Muscle layer of duodenum (tissue), 2 donors: ENCODE results near the gene BCR.
A peak's percentile ranks its signal among the peaks of the same experiment; 100 is the strongest.

Experiments
- H3K27ac ChIP-seq: one replicate; pipeline ENCODE4 v1.7.0; 2013; ENCODE audit warnings: mild to moderate bottlenecking, low read length
- H3K27me3 ChIP-seq: one replicate; pipeline ENCODE4 v1.7.0; 2013; ENCODE audit warnings: low read depth, mild to moderate bottlenecking, control low read depth, low read length
- H3K36me3 ChIP-seq, 2 donors: one replicate each; pipeline ENCODE4 v1.7.0; 2013; ENCODE audit warnings: low read length in 2 of 2, control low read depth in 1 of 2, mild to moderate bottlenecking in 1 of 2; ENCODE audit not compliant: insufficient read depth in 2 of 2, control insufficient read depth in 1 of 2
- H3K4me1 ChIP-seq, 2 donors: one replicate each; pipeline ENCODE4 v1.7.0; 2013; ENCODE audit warnings: low read length in 2 of 2, mild to moderate bottlenecking in 2 of 2, control low read depth in 1 of 2, moderate library complexity in 1 of 2; ENCODE audit not compliant: insufficient read depth in 2 of 2, control insufficient read depth in 1 of 2
- H3K4me3 ChIP-seq, 2 donors: one replicate each; pipeline ENCODE4 v1.7.0; 2013; ENCODE audit warnings: low read length in 2 of 2, low read depth in 1 of 2, mild to moderate bottlenecking in 1 of 2
- H3K9me3 ChIP-seq, 2 donors: one replicate each; pipeline ENCODE4 v1.7.0; 2013; ENCODE audit warnings: low read length in 2 of 2, control low read depth in 1 of 2, mild to moderate bottlenecking in 1 of 2; ENCODE audit not compliant: control insufficient read depth in 1 of 2
- donor health status: healthy.

The BCR gene

DNA sequence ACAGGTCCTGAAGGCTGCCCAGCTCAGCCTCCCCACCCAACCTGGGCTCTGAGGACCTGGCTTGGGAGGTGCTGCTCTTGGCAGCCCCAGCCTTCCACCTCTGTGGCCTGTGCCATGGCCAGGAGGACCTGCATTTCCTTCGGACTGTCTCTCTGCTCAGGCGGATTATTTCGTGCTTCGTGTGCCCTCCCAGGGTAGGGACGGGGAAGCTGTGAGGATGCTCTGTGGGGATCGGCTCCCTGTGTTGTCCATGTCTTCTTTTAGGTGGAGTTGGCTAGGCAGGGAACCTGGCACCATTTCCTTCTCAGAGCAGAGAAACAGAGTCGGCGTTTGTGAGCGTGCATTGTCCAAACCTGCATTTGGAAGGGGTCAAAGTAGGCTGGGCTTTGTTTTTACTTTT is 34.1 kb downstream of the BCR start:
- peaks cover 26 to 40% of the 10 kb centered on the region in 2 donors for H3K4me1 ChIP-seq
- no peaks in the 10 kb centered on the region for H3K36me3 ChIP-seq
- no peak overlapping the region for H3K27ac ChIP-seq

DNA sequence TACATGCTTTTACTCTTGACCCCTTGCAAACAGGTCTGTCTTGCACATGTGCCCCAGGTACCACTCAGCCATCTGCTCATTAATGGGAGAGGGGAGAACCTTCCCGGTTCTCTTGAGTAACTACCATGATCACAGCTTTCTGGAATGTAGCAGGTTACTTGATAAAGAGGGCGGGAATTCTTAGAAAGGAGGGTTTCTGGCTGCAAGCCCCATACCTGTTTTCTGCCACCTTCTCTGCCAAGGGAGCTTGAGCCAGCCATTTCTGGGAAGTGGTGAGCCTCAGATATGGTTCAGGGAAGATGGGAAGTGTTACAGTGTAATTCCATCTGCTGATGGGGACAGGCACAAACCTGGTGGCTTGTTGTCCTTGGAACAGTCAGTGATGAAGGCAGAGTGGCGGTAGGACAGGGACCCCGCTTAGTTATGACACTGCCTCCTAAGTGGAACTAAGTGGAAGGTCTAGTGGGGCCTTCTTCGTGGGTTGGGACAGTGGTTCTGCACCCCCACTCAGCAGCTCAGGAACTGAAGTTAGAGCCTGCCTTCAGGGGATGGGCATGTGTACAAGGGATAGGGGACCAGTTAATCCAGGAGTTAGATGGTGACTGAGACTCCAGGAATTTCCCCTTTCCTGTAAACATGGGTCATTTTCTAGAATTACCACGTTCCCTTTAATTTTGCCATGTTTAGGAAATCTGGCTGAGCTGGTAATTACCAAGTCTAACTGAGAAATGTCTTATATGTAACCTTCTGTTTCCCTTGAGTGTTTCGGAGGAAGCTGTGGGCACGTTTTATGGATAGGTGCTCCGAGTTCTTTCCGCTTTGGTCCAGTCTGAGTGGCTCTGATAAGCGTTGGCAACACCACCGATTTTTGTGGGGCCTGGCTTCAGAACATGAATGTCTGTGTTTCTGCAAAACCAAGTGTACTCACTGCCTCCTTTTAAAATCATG is 35.3 kb downstream of the BCR start:
- Histone ChIP-seq H3K9me3 (no peaks in the 10 kb centered on the region), H3K36me3 (no peaks in the 10 kb centered on the region), H3K27ac (no peak overlapping the region), H3K27me3 (no peaks in the 10 kb centered on the region), H3K4me3 (no peak overlapping the region), H3K4me1 (peaks cover 36 to 49% of the 10 kb centered on the region in 2 donors)

More for the DNA sequence above, 34.1 kb downstream of the BCR start:
- no peaks in the 10 kb centered on the region for H3K27me3 ChIP-seq
- H3K9me3 ChIP-seq: no peaks in the 10 kb centered on the region
- H3K4me3 ChIP-seq: no peak overlapping the region

DNA sequence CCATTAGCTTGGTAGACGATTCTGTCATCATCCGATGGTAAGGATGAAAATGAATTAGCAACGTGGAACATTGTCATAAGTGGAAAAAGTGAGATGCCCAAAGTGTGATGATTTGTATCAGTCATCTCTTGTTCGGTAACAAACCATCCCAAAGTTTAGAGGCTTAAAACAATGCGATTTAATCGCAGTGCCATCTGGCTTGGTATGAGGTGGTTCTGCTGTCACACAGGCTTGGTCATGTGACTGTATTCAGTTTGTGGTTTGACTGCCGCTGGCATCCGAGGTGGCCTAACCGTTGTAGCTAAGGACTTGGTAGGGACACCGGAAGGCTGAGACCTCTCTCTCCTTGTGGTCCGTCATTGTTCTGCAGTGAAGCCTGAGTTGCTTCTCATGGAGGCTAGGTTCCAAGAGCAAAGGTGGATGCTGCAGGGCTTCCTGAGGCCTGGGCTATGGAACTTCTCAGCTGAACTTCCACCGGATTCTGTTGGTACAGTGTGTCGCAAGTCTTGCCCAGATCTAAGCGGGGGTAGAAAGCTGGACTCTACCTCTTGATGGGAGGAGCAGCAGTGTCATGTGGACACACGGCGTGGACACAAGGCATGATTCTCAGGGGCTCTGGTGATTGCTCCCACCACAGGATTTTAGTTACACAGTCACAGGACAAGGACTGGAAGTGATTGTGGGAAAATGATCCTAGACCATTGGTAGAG is 36.3 kb downstream of the BCR start:
- no peaks in the 10 kb centered on the region for H3K9me3 ChIP-seq
- H3K36me3 ChIP-seq: no peaks in the 10 kb centered on the region
- no peaks in the 10 kb centered on the region for H3K27me3 ChIP-seq
- H3K27ac ChIP-seq: peak overlapping the region; percentile 43
- H3K4me3 ChIP-seq: no peak overlapping the region
- peaks cover 36 to 51% of the 10 kb centered on the region in 2 donors for H3K4me1 ChIP-seq

DNA sequence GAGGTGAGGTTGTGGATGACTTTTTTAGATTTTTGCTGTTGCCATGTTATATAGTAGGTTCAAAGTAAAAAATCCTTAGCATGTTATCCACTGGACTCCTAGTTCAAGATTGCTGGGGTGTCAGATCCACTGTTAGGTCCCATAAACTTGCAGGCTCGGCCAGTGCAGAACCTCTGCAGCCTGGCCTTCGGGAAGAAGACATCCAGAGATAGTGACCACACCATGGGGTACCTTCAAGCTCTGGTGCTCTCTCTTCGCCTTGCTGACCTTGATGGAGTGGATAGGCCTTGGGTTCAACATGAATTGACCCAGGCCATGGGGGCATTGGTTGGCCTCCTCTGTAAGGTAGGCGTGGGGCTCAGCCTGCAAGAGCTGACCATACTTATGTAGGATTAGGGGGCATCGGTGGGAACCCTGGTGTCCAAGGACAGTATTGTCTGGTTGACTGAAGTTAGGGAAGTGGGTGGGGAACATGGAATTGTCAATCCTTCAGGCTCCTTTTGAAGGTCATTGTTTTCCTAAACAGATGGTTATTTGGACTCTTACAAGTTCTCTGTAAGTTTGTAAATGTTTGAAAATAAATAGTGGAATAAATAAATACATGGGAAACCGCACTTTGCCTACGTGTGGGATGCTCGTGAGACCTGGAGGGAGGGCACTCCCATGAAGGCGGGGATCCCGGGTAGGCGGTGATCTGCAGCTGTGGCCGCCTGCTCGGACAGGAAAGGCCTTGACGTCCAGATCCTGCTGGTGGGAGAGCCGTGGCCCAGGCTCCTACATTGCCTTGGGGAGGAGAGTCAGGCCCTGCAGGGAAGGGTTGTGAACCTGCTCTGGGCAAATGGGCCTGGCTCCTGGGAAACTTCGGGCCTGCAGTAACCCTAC is 37.1 kb downstream of the BCR start:
- Histone ChIP-seq H3K36me3 (no peaks in the 10 kb centered on the region), H3K4me1 (peaks cover 36 to 48% of the 10 kb centered on the region in 2 donors), H3K27me3 (no peaks in the 10 kb centered on the region), H3K9me3 (no peaks in the 10 kb centered on the region), H3K4me3 (no peak overlapping the region), H3K27ac (peak overlapping the region; percentile 43)

DNA sequence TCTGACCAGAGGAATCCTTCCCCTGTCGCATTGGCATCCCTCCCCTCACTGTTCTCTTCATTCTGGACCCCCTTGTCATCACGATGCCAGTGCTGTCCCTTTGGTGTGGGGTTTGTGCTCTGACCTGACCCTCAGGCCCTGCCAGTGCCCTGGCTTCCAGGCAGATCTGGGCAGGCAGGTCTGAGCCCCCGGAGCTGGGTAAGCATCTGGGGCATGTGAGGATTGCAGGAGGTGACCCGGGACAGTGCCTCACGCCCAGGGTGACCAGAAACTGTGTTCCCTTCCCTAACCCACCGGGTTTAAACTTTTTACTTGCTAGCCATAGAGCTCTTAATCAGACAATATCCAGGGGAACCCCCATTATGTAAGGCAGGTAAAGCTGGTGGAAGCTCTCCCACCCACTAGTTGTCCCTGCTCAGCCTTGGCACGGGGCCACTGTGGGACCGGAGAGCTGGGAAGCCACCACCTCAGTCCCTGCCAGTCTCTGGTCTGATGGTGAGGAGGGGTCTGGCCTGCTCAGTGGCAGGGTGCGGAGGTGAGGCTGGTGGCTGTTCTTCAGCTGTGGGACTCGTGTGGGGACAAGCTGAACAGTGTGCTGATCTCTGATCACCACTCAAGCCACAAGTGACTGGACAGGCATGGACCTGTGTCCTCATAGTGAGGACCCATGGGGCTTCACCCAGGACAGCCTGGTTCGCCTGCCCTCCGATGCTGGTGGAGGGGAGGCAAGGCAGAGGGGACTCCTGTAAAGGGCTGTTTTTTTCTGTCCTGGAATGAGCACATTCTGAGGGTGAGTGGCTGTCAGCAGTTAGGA is 38.0 kb downstream of the BCR start:
- no peaks in the 10 kb centered on the region for H3K9me3 ChIP-seq
- no peaks in the 10 kb centered on the region for H3K27me3 ChIP-seq
- no peak overlapping the region for H3K4me3 ChIP-seq
- peaks cover 36 to 49% of the 10 kb centered on the region in 2 donors for H3K4me1 ChIP-seq
- H3K36me3 ChIP-seq: no peaks in the 10 kb centered on the region
- H3K27ac ChIP-seq: peak overlapping the region; percentile 76

DNA sequence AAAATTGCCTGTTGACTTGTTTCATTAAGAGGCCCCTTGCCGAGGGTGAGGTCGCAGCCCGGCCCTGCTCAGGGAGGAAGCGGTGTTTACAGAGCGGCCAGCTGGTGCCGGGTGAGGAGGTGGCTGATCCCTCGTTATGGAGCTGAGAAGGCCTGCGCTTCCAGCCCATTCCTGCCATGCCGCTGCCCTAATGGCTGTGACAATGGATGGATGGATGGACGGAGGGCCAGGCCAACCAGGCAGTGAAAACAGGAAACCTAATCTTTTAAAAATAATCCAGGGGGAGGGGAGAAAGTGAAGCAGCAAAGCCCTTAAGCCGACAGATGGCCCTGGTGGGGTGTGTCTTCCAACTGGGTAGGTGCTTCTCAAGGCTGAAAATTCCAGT is 38.5 kb downstream of the BCR start:
- H3K4me3 ChIP-seq: no peak overlapping the region
- H3K4me1 ChIP-seq: peaks cover 40 to 49% of the 10 kb centered on the region in 2 donors
- no peaks in the 10 kb centered on the region for H3K27me3 ChIP-seq
- H3K27ac ChIP-seq: peak overlapping the region; percentile 76
- H3K36me3 ChIP-seq: no peaks in the 10 kb centered on the region
- H3K9me3 ChIP-seq: no peaks in the 10 kb centered on the region

DNA sequence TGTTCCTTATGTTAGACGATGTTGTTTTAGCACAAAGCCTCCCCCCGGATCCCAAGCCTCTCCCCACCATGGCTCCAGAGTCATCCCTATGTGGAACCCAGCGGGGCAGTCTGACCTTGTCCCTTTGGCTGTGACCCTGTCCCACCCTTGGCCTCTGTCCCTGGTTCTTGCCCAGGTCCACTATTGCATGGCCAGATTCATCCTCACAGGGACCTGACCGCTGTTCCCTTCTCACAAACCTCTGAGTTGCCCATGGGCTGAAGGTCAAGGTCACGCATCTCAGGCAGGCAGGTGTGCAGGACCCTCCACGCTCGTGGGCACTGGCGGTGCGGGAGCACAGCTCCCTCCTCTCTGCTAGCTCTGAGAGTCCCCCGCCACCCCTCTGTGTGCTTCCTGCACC is 39.0 kb downstream of the BCR start:
- Histone ChIP-seq H3K4me3 (no peak overlapping the region), H3K4me1 (peaks cover 44 to 49% of the 10 kb centered on the region in 2 donors), H3K27me3 (no peaks in the 10 kb centered on the region), H3K9me3 (no peaks in the 10 kb centered on the region), H3K27ac (peak overlapping the region; percentile 11), H3K36me3 (no peaks in the 10 kb centered on the region)

DNA sequence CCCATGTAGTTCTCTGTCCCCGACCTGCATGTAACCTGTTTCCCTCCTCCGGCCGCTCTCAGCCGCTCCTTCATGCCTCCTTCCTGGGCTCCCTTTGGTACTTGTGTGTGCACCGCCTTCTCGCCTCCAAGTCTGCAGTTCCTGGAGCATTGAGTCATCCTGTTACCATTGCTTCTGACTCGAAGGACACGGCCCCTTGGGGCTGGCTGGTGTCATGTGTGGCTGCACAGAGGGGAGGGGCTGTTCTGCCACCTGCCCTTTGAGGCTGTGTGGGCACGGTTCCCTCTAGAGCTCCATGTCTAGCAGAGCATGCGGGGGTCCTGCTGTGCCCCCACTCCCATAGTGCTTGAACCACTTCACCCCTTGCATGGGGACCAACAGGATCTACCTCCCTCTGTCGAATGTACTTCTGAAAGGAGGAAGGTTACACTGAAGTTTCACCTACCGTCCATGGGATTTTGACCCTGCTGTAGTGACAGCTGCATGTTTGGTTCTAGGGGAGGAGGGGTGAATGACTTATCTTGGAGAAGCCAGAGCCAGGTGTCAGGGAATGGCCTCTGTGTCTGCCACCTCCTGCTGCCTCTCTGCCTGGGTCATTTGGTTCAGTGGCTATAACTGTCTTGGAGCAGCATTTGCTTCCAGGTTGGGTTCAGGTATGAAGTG is 39.6 kb downstream of the BCR start:
- no peaks in the 10 kb centered on the region for H3K36me3 ChIP-seq
- no peak overlapping the region for H3K4me3 ChIP-seq
- H3K27me3 ChIP-seq: no peaks in the 10 kb centered on the region
- H3K9me3 ChIP-seq: no peaks in the 10 kb centered on the region
- peaks cover 44 to 52% of the 10 kb centered on the region in 2 donors for H3K4me1 ChIP-seq
- H3K27ac ChIP-seq: peak overlapping the region; percentile 16

DNA sequence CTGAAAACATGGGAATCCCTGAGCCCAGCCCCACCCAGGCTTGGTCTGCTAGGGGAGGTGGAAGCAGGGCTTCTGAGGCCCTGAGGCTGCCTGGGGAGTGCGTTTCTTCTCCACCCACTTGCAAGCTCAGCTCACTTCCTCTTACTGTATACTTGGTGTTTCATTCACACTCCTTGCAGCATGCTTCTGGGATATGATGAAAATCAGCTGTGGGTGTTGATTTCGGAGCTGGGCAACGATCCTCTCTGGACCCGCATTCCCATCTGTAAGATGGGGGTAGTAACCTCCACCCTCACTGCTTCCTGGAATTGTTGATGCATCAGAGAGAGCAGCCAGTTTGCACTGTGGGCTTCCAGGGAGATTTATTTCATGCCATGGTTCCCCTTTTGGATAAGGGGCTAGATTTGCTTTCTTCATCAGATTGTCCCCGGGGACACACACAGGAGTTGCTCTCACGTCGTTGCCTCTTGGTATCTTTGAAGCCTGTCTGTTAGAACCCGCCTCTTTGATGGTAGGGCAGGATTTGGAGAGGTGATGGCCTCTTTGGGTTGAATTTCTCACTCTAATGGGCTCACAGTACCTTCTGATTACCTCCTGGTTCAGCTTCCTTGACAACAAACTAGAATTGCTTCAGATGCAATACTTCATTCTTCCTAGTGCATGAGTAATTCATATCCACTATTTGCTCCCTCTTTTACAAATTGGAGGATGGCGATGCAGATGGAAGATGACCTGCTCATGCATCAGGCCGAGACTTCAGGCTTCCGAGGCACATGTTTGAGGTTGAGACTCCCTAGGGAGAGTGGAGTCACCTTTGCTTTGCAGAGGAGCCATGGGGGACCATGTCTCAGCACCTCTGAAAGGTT is 40.4 kb downstream of the BCR start:
- Histone ChIP-seq H3K27me3 (no peaks in the 10 kb centered on the region), H3K9me3 (no peaks in the 10 kb centered on the region), H3K4me3 (no peak overlapping the region), H3K4me1 (peaks cover 52 to 59% of the 10 kb centered on the region in 2 donors), H3K27ac (peak overlapping the region; percentile 16), H3K36me3 (no peaks in the 10 kb centered on the region)
